GM12878 (cell line): Measurements from ENCODE around the gene RALGAPB. TPM values are rescaled to one million over a fixed set of nuclear protein-coding genes. Genes with fewer than 3 reads are reported as not detected.
"Not testable (repeated sequence)": the region's sequence is repeated elsewhere in the genome, so short reads cannot be mapped to it uniquely, and the experiment has no call there.

Experiments
- ATAC-seq: fragments of 200-7000 bp; cut with Tn5 transposase; 3 replicates; pipeline ENCODE4 v1.9.1; 2020; ENCODE audit warnings: mild to moderate bottlenecking, moderate library complexity
- BruUV-seq: library from RNA; stranded (reverse); fragments of 400-500 nt; replicated peaks from 2 replicates; lab custom pipeline; 2021; lab: Mats Ljungman, UMichigan
- CTCF ChIA-PET: fragments of 300-600 bp; sonication (Branson Sonifier 250); formaldehyde crosslinking; extraction: SDS; loops from one replicate; lab custom pipeline; 2021; ENCODE audit warnings: inconsistent platforms; lab: Yijun Ruan, JAX
- POLR2A ChIA-PET: fragments of 350-600 bp; formaldehyde crosslinking; extraction: SDS; loops from one replicate; lab custom pipeline; 2021; ENCODE audit warnings: inconsistent platforms; lab: Charles Lee
- RAD21 ChIA-PET: fragments of 300-600 bp; sonication (Branson Sonifier 250); formaldehyde crosslinking; loops from one replicate; lab custom pipeline; 2023; ENCODE audit warnings: antibody characterized with exemption; ENCODE audit not compliant: unreplicated experiment; lab: Charles Lee
- SMC1A ChIA-PET: fragments of 300-600 bp; sonication (Branson Sonifier 250); formaldehyde crosslinking; loops from one replicate; lab custom pipeline; 2023; ENCODE audit not compliant: unreplicated experiment, uncharacterized antibody; lab: Charles Lee
- DNase-seq: peaks from one replicate; pipeline ENCODE4 v3.0.0-alpha.2; 2011; ENCODE audit warnings: low read depth, low spot score
- FAIRE-seq: peaks from 3 replicates; lab custom pipeline; 2011; peaks lifted over from hg19 to GRCh38; lab: Jason Lieb, UNC
- H2AFZ ChIP-seq: 2 replicates; pipeline ENCODE4 v1.6.0; 2011; ENCODE audit warnings: low read depth, low read length, control low read depth; ENCODE audit not compliant: control insufficient read depth
- H3K27ac ChIP-seq: 2 replicates; pipeline ENCODE4 v1.5.1; 2011; ENCODE audit warnings: control low read depth; ENCODE audit not compliant: control insufficient read depth, insufficient read depth
- H3K27me3 ChIP-seq, 2 experiments: replicated peaks in 1 of 2; 2 replicates each; pipeline versions ENCODE4 v1.6.0 to v1.6.1; 2011; ENCODE audit warnings: low read length in 1 of 2; ENCODE audit not compliant: control insufficient read depth in 2 of 2, insufficient read depth in 2 of 2
- H3K36me3 ChIP-seq, 2 experiments: 2 replicates each; pipeline ENCODE4 v1.5.1; 2011; ENCODE audit warnings: low read length in 1 of 2; ENCODE audit not compliant: control insufficient read depth in 2 of 2, insufficient read depth in 2 of 2
- H3K4me1 ChIP-seq: 2 replicates; pipeline ENCODE4 v1.6.1; 2011; ENCODE audit warnings: mild to moderate bottlenecking, low read length, moderate library complexity, mixed read lengths; ENCODE audit not compliant: control insufficient read depth, insufficient read depth
- H3K4me2 ChIP-seq: 2 replicates; pipeline ENCODE4 v1.6.0; 2011; ENCODE audit warnings: control low read depth; ENCODE audit not compliant: control insufficient read depth, insufficient read depth
- H3K4me3 ChIP-seq: fragments of 200-600 bp; sonication (generic); 2 replicates; pipeline ENCODE4 v1.5.1; 2016
- H3K79me2 ChIP-seq: 2 replicates; pipeline ENCODE4 v1.6.0; 2011; ENCODE audit warnings: low read length; ENCODE audit not compliant: control insufficient read depth, insufficient read depth
- H3K9ac ChIP-seq: 2 replicates; pipeline ENCODE4 v1.8.0; 2011; ENCODE audit warnings: low read length, control low read depth, mixed read lengths; ENCODE audit not compliant: control insufficient read depth, insufficient read depth
- H3K9me3 ChIP-seq: replicated peaks from 3 replicates; pipeline ENCODE4 v1.5.1; 2011; ENCODE audit warnings: mild to moderate bottlenecking, low read length; ENCODE audit not compliant: control insufficient read depth, insufficient read depth
- H4K20me1 ChIP-seq: 2 replicates; pipeline ENCODE4 v1.6.0; 2011; ENCODE audit not compliant: control insufficient read depth, insufficient read depth
- NFXL1 ChIP-seq: fragments of 450-650 bp; IDR thresholded peaks from 2 replicates; pipeline ENCODE4 v1.6.1; 2017; ENCODE audit warnings: antibody characterized with exemption, mild to moderate bottlenecking, borderline replicate concordance
- POLR2A ChIP-seq: IDR thresholded peaks from 2 replicates; pipeline ENCODE4 v1.6.1; 2011; ENCODE audit warnings: low read depth, mild to moderate bottlenecking, low read length
- POLR2AphosphoS2 ChIP-seq: IDR thresholded peaks from 2 replicates; pipeline ENCODE4 v1.6.1; 2011; ENCODE audit warnings: low read depth, mild to moderate bottlenecking, low read length, improper control_type of control experiment, moderate library complexity
- POLR2AphosphoS5 ChIP-seq: IDR thresholded peaks from 2 replicates; pipeline ENCODE4 v1.6.1; 2011; ENCODE audit warnings: mild to moderate bottlenecking, low read length, inconsistent platforms
- WGBS: methylation state at CpG from one replicate; pipeline ENCODE4 v1.1.6; 2016; ENCODE audit warnings: low lambda C conversion rate; ENCODE audit not compliant: insufficient replicate concordance, insufficient coverage; ENCODE audit errors: missing lambda C conversion rate; 5-methylcytosine and 5-hydroxymethylcytosine counted together
- in situ Hi-C: fragments of 300-500 bp; cut with MboI; formaldehyde crosslinking; loops from 9 replicates; pipeline ENCODE4 v1.14.3; 2018; ENCODE audit warnings: mixed read lengths
- intact Hi-C: fragments of 100-400 bp; cut with micrococcal nuclease; formaldehyde crosslinking; loops from one replicate; pipeline ENCODE4 v1.14.2; 2022; ENCODE audit not compliant: unreplicated experiment
- polyA plus RNA-seq, 11 experiments: library from polyadenylated mRNA; depleted of rRNA in 4 of 11; unstranded in 6 of 11; stranded (reverse) in 5 of 11; fragments of >200 nt; fragmentation: Nextera tagmentation in 4 of 11; fragmentation: Illumina TruSeq in 1 of 11; extraction: Ambion mirVana in 4 of 11; extraction: Trizol in 1 of 11; gene quantifications; 1 replicate in 1 of 11; 2 replicates in 10 of 11; pipeline versions ENCODE4 v1.2.1 to v1.2.3, GENCODE V29; 2011 to 2016; ENCODE audit warnings: inconsistent platforms in 2 of 11, missing spikeins in 2 of 11, low read depth in 1 of 11
- total RNA-seq, 4 experiments: library from RNA; depleted of rRNA in 3 of 4; stranded (reverse); fragments of >200 nt in 3 of 4; fragmentation: Illumina TruSeq in 1 of 4; extraction: Trizol in 1 of 4; gene quantifications; 2 replicates each; pipeline versions ENCODE4 v1.2.1 to v1.2.3, GENCODE V29; 2013 to 2021

Gene RALGAPB
- total and polyA plus RNA-seq, 10 of the 15 experiments (the other 5 are each of a cell fraction or from before 2014, with no cell fraction given) = 3.7 to 23.2 (median 15.5) TPM

DNA sequence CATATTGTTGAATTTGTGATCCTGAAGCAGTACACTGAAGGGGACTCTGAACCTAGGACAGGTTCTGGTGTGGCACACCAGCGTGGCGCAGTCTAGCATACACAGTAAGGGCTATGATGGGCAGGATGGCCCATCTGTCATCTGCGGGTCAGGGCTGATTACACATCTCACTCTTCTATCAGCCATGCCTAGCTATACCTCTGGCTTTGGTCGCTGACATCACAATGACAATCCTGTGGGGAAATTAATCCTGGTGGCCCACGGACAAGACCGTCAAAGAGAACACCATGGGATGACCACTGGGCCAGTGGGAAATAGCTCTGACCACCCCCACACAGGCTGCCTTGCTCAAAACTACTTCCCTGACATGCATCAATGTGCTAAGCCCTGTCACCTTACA, 40.4 kb upstream of the RALGAPB start:
- TF ChIP-seq POLR2AphosphoS2 (peak; percentile 19; the same call in 1 of the 2 replicates), NFXL1 (no peak), POLR2A (peak; percentile 47; the same call in 1 of the 2 replicates), POLR2AphosphoS5 (peak; percentile 66; the same call in 1 of the 2 replicates)
- in situ Hi-C loops (no loop called here), intact Hi-C loops (loop anchor here (1.0 kb wide), 1 partner anchor 8 kb away; no protein-coding TSS in a partner anchor)
- Histone ChIP-seq H3K4me2 (peak overlapping the region; percentile 87), H4K20me1 (peaks cover 26% of the 10 kb centered on the region), H2AFZ (no peak overlapping the region), H3K4me1 (peaks cover 7% of the 10 kb centered on the region), H3K27ac (no peak overlapping the region), H3K9me3 (no peaks in the 10 kb centered on the region), H3K4me3 (peak overlapping the region; percentile 93), H3K27me3 (no peaks in the 10 kb centered on the region), H3K36me3 (peaks cover 35 to 47% of the 10 kb centered on the region in 2 experiments), H3K79me2 (peaks cover 67% of the 10 kb centered on the region), H3K9ac (peak overlapping the region; percentile 8; the same call in 1 of the 2 replicates)
- 81% methylated on average over 6 of the region's 6 CpGs for WGBS
- ChIA-PET RAD21 (interaction anchor here (1.4 kb wide), 1 partner anchor 15 kb away, joined by 5 read pairs; no protein-coding TSS in a partner anchor), POLR2A (interaction anchor here (1.0 kb wide), 1 partner anchor 15 kb away, joined by 4 read pairs; no protein-coding TSS in a partner anchor), SMC1A (interaction anchor here (1.3 kb wide), 1 partner anchor 9 kb away, joined by 3 read pairs; no protein-coding TSS in a partner anchor), CTCF (interaction anchor here (1.0 to 6.1 kb wide), 3 partner anchors 12 to 41 kb away, joined by 4 to 112 read pairs (median 6); partner anchors contain the start of gene RALGAPB)
- no peak for DNase-seq
- BruUV-seq = no TSS peak
- ATAC-seq = no peak
- FAIRE-seq = no peak

DNA sequence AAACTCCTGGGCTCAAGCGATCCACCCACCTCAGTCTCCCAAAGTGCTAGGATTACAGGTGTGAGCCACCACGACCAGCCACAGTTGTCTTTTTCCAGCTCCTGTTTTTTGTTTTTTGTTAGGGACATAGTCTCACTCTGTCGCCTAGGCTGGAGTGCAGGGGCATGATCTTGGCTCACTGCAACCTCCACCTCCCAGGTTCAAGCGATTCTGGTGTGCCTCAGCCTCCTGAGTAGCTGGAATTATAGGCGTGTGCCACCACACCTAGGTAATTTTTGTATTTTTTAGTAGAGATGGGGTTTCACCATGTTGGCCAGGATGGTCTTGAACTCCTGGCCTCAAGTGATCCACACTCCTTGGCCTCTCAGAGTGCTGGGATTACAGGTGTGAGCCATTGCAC, 39.8 kb upstream of the RALGAPB start:
- DNase-seq, RAD21 ChIA-PET, BruUV-seq, ATAC-seq, FAIRE-seq, in situ Hi-C loops, H3K27ac ChIP-seq, H3K9me3 ChIP-seq, H3K27me3 ChIP-seq, H2AFZ ChIP-seq, H3K4me1 ChIP-seq: not testable (repeated sequence)
- H3K36me3 ChIP-seq = peaks cover 30 to 44% of the 10 kb centered on the region in 2 experiments
- WGBS = 59% methylated on average over 5 of the region's 5 CpGs
- intact Hi-C loops = loop anchor here (1.0 kb wide), 1 partner anchor 9 kb away; no protein-coding TSS in a partner anchor
- H3K4me3 ChIP-seq = peak overlapping the region; percentile 93
- peaks cover 26% of the 10 kb centered on the region for H4K20me1 ChIP-seq
- H3K79me2 ChIP-seq = peaks cover 64% of the 10 kb centered on the region
- ChIA-PET POLR2A (interaction anchor here (3.1 kb wide), 1 partner anchor 15 kb away, joined by 45 read pairs; no protein-coding TSS in a partner anchor), SMC1A (interaction anchor here (1.3 to 3.1 kb wide), 3 partner anchors 9 to 13 kb away, joined by 3 to 27 read pairs (median 9); no protein-coding TSS in a partner anchor), CTCF (interaction anchor here (2.6 to 6.1 kb wide), 3 partner anchors 13 to 39 kb away, joined by 6 to 112 read pairs (median 32); partner anchors contain the start of gene RALGAPB)
- H3K4me2 ChIP-seq = peak overlapping the region; percentile 87
- peak overlapping the region; percentile 96 for H3K9ac ChIP-seq
